Hair follicular keratinocyte (primary cell): Measurements from ENCODE around the gene CCM2L. TPM values are rescaled to one million over a fixed set of nuclear protein-coding genes. Genes with fewer than 3 reads are reported as not detected.

Experiments used
- total RNA-seq: library from RNA; depleted of rRNA; stranded (reverse); fragments of >200 nt; gene quantifications from 2 replicates; pipeline ENCODE4 v1.2.3, GENCODE V29; 2015

The CCM2L gene
- not detected in 2 replicates for total RNA-seq

DNA sequence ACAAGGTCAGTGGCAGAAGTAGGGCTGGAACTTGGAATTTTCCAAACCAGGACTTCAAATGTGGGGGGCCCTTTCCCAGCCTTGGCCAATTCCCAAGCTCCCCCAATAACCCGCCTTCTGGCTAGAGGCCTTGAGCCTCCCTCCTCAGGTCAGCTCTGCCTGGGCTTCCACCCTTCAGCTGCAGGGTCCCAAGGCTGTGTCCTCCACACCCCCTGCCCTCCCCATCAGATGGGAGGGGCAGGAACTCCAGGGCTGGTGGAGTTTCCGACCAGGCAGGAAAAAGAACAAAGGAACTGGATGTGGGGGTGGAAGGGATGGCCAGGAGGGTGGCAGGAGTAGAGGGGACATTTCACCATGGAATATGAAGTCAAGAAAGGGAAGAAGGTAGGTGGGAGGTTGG, at the start of gene CCM2L:
Gene CCM2L (plus strand): TSS at position 338 of the 400 bp plus-strand sequence. CDS start 17 bp downstream, at position 355.

DNA sequence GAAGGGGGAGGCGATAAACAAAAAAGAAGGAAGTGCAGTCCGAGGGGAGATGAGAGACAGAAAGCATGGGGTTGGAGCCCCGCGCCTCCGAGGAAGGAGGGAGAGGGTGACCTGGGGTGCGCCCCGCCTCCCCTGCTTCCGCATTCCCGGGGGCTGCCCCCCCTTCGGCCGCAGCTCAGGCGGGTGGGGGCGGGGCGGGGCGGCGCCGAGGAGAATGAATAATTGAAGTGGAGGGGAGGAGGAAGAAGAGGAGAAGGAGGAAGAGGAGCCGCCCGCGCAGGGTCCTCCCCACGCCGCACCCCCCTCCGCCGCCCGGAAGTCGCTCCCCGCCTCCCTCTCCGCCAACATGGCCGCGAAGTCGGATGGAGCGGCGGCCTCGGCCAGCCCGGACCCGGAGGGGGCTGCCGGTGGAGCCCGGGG, 42.4 kb upstream of the CCM2L start, which contains the start of gene XKR7:
Gene XKR7 (plus strand): TSS at position 322 of the 420 bp plus-strand sequence. CDS start 25 bp downstream, at position 347.

GRCh38 chr20:32052090-32052777, 42.0 kb downstream of the CCM2L start, which contains the start of gene HCK:
Gene HCK, plus strand, starts transcription at chr20:32052242.

Other genes with a start within 250 kb of the CCM2L start
- not detected in 2 replicates for gene MYLK2, start 191.1 kb upstream of the CCM2L start, total RNA-seq
- not detected in 2 replicates for gene FOXS1, start 164.8 kb upstream of the CCM2L start, total RNA-seq
- gene DUSP15, start 139.9 kb upstream of the CCM2L start, total RNA-seq = 0.23 TPM in 1 of 2 replicates, not detected in the other
- not detected in 2 replicates for gene TTLL9, start 139.8 kb upstream of the CCM2L start, total RNA-seq
- gene PDRG1, start 58.4 kb upstream of the CCM2L start, total RNA-seq = 10.8 and 13.2 TPM in 2 replicates
- gene XKR7, start 42.3 kb upstream of the CCM2L start, total RNA-seq = not detected in 2 replicates
- gene HCK, start 41.8 kb downstream of the CCM2L start, total RNA-seq = not detected in 2 replicates
- gene TM9SF4, start 99.3 kb downstream of the CCM2L start, total RNA-seq = 25.5 and 29.5 TPM in 2 replicates
- gene PLAGL2, start 197.3 kb downstream of the CCM2L start, total RNA-seq = 5.1 and 6.2 TPM in 2 replicates
- 29.9 and 33.3 TPM in 2 replicates for gene POFUT1, start 197.4 kb downstream of the CCM2L start, total RNA-seq